GM18517 (cell line): ENCODE data around the gene KCTD16.

Experiments used
- ATAC-seq: cut with Tn5 transposase; IDR thresholded peaks from one replicate; pipeline ENCODE4 v1.9.1; 2021; ENCODE audit warnings: mild to moderate bottlenecking, moderate library complexity; ENCODE audit not compliant: unreplicated experiment

The KCTD16 gene

DNA sequence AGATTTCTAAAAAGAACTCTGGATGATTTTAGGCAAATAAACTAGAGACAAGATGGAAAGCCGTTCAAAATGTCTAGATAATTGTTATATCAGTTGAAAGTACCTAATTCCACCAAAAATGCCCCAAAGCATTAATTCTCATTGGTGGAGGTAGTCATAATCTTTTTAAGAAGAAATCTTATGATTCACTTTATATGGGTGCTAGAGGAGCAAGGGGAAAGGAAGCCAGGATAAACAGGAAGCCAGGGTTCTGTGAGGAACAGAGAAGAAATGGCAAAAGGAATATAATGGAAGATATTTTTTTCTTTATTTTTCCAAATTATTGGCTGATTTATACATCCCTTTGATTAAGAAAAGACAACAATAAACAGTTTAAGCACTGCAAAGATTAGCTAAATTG, 8.0 kb upstream of the KCTD16 start:
- no peak for ATAC-seq

DNA sequence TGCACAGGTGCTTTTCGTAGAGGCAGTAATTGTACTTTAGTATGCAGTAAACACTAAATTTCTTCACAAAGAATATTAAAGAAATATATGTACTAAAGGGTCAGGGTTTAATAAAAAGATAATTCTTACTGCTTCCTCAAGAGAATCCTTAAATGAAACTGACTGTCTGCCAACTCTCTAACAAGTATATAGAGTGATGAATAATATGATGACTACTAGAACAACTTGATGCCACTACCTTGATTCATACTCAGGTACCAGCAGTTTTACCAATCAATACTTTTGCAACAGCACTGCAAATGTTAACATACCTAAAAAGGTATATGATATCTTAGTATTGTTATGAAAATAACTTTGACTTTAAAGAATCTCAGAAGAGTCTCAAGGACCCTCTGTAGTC, 4.0 kb upstream of the KCTD16 start:
- ATAC-seq = no peak

DNA sequence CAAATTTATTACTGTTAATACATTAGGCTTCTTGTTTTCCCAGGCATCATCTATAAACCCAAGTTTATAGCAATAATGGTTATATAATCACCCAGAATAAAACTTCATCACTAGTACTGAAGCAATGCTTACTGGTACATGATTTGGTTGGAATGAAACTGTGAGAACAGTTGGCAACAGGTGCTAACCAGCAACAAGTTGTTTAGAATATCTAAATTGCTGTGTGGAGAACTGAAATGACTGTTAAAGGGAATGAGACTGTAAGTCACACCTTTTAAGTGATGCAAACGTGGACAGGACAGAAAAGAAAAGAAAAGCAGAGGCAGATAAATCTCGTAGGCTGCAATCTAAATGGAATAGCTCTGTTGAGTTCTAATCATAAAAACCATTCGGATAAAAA, 2.7 kb upstream of the KCTD16 start:
- ATAC-seq = no peak

DNA sequence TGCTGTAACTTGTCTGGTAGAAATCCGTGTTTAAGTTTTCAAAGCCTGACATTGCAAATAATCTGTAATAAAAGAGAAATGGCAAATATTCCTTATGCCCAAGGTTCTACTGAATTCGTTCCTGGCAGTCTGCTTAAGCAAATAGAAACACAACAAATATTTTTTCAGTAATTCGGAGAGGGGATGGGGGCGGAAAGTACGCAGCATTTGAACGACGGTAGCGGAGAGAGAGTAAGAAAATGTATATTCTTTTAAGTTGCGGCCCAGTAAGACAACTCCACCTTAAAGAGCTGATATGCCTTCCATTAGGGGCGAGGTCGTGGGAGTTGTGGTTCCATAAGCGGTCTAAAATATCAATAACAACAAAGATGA, 783 bp upstream of the KCTD16 start:
- no peak for ATAC-seq

DNA sequence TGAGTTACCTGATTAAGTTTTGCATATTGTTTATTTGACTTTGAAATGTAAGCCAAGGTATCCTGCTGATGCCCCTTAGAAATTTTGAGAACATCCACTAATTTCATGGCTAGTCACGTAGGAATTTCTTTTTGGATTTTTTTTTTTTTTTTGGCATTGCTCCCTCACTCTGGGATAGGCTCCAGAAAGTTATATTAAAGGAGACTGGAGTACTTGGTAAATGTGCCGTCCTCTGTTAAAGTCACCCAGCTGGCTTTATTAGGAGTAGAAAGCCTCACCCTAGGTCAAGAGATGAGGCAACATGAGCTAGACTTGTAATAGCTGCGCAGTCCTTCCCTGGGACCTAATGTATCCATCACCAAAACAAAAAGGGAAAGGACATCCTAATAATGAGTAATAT, 3.1 kb downstream of the KCTD16 start:
- no peak for ATAC-seq

DNA sequence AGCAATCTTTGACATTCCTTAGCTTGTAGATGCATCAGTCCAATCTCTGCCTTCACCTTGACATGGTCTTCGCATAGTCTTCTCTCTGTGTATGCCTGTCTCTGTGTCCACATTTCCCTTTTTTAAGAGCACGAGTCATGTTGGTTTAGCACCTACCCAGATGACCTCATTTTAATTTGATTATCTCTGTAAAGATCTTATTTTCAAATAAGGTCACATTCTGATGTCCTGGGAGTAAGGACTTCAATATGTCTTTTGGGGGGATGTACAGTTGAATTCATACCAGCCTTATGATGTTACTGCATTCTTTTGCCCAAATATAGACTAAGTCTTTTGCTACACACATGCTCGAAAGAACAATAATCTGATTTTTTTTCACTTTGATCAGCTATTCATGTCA, 6.9 kb downstream of the KCTD16 start:
- no peak for ATAC-seq

DNA sequence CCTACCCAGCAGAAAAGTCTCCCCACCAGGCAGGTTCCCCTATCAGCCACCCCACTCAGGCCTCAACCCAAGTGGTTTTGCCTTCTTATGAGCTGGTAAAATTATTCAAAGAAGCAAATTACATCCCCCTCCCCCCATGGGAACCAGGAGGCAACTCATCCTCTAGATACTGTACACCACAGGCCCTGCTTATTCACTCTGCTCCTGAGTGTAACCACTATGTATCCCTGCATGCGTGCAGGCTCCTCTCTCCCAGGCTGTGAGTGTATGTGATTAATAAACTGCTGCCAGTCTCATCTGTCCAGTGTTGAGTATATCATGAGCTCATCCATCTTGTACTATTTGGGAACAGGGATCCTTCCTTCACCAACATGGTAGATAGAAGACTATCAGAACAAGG, 8.6 kb downstream of the KCTD16 start:
- ATAC-seq = no peak

DNA sequence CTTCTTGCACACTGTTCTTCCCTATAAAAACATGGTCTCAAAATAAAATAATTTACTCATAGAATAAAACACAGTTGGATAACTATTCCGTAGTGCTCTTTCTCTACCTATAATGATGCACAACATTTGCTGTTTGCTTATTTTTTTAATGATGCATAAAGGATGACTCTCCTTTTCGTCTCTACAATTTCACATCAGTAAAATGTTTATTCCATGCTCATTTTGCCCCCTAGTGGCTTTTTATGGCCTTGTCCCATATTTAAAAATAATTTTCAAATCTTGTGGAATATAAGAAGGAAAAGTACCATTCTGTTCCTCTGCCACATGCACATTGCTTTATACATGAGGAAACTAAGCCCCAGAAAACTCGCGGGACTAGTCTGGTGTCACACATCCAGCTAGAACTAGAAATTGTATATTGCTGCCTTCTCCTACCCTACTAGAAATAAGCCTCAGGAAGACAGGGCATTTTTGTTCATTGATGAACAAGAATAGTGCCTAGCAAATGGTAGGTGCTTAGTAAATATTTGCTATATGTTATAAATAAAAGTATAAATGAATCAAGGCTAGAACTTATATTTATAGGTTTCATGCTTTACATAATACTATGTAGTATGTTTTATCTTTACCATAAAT, 12.7 kb downstream of the KCTD16 start:
- no peak for ATAC-seq

DNA sequence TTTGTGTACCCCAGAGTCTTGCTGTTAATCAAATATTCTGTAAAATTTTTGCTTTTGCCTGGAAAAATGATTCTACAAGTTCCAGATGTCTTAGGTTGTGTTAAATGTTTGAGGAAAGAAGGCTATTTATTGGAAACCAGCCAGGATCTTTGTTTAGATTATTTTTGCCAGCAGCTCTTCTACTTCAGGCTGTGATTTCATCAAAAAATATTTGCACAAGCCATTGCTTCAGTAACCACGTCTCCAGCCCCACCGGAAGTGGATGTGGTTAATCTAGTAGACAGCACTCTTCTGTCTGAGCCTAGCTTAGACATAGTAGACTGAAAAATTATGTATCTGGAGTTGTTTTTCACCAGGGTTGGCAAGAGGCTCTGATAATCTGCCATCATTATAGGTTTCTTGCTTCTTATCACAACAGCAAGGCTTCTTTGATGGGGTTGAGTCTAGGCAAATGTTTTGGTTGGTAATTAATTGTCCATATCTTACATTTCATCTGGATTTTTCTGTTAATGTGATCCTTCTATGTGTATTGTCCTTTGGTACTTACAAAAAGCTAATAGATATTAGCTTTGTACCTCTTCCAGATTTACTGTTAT, 17.1 kb downstream of the KCTD16 start:
- peak; percentile 66 for ATAC-seq

DNA sequence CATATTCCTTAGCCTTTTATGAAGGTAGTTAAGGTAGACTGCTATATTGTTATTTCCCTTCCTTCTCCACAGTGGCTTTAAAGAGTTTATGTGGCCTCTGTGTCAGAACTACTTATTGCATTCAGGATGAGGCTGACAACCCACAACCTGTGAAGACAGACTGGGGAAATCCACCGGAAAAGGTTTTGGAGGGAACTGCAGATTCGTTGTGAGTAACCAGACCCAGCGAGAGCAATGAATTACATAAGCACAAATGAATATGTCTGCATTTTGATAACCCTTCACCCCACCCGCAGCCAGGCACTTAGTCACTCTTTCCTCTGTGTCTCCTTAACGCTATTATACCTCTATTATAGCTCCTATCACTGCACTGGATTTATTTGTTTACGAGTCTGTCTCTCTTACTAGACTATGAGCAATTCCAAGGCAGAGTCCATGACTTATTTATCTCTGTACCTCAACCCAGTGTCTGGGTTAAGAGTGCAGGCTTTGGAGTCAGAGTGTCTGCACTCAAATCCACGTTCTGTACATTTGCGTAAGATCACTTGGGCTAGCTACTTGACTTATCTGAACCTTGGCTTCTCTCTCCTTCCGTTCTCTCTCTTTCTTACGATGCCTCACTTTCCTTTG, 19.2 kb downstream of the KCTD16 start:
- ATAC-seq = peak; percentile 43

DNA sequence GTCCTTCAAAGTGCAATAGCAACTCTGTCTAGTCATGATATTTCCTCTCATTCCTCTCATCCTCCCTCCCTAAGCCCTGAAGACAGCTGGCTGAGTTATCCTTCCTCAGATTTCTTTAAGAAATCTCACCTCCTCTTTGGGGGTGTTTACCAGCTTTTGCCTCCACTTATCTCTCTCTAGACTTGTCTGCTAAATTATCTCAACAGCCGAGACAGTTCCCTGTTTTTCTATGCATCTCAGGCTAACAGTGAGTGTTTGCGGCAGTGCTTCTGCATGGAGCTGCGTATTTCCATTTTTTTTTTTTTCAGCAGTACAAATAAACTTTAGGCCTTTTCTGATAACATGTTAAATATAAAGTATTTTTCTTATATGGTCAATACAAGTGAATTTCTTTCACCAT, 20.9 kb downstream of the KCTD16 start:
- ATAC-seq = no peak

DNA sequence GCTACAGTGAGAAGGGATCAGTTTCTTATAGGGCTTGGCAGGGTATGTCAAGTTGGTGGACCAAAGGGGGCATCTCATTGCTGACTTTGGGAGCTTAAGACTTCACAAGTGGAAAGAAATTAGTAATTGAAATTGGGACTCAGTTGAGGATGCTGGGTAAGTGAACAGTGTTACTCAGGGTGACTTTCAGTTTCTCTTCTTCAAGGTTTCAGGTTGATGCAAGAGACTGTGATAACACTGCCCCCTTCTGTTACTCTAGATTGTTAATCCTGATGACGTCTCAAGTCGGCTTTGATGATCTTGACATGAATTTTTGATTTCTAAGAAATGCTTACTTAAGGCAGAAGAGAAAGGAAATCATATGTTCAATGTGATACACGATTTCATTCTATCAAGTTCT, 21.3 kb downstream of the KCTD16 start:
- peak; percentile 88 for ATAC-seq

DNA sequence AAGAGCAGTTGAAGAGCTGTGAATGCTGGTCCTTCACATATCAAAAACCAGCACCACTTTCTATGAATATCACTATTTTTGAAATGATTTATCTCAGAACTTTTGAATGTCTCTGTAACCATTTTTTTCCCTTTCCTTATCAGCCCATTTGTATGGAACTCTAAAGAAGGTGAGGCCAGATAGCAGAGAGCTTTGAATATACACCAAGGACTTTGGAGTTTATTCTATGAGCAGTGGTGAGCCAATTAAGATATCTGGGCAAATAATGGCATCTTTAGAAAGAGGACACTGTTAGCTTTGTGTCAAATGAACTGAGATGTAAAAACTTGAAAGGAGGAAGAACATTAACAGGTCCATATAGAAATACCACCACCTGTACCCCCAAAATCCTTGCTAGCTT, 22.0 kb downstream of the KCTD16 start:
- ATAC-seq = no peak

DNA sequence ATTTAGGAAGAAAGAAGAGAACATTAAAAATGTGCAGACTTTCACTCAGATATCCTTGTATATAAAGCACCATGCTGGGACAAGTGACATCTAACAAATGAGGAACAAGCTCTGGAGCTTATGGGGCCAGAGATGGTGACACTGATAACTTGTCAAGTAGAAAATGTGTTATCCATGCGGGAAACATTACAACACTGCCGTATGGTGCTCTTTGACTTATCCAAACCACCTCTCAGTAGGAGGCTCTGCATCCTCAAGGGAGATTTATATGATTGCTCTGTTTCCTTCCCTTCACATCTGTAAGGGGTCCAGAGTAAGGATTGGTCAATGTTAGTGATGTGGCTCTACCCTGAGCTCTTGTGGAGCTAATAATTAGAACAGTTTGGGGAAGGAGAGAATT, 23.5 kb downstream of the KCTD16 start:
- no peak for ATAC-seq

DNA sequence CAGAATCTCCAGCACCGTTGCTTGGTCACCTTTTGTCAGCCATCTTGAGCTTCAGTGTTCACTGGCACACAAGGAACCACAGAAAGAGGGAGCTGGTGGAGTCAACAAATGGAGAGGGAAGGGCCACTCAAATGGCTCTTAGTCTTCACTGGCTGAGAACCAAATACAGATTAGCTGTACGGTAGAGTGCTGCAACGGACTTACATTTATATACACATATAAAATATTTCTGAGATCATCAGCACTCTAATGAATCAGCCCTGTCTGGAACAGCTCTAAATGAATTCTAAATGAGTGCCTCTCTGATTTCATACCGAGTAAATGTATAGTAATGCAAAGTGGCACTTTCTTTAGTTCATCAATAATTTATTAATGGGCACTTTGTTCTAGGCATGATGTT, 24.8 kb downstream of the KCTD16 start:
- ATAC-seq = no peak

DNA sequence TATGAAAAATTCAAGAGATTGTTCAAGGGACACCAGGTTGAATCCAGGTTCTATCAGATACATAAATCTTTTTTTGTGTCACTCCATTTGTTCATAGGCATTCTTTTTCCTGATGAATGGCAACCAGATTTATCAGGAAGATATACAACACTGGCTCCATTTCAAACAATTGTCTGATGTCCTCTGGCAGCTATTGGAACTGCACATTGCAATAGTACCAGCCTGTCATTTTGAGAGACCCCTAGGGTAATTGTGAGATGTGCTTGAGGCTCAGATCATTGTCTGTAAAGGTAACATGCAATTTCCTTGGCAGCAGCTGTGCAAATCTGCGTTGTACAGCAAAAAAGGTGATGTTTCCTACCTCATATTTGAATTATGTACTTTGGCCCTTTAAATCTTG, 25.9 kb downstream of the KCTD16 start:
- ATAC-seq = no peak

DNA sequence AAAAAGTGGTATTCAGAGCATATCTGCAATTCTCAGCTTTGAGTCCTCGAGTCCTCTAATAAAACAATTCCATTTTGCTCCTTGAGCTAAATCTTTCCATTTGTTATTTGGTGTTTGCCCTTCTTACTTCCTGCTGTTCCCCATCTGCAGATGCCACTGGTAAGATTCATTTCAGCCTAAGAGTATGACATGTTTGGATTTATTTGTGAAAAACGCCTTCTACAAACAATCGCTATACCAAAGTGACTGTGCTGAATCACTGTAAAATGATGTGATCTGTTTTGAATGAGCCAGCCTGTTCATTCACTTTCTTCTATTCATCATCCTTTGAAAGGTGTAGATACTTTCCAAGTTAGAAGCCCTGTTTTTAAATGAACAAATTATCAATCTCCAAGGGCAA, 27.7 kb downstream of the KCTD16 start:
- ATAC-seq = no peak

DNA sequence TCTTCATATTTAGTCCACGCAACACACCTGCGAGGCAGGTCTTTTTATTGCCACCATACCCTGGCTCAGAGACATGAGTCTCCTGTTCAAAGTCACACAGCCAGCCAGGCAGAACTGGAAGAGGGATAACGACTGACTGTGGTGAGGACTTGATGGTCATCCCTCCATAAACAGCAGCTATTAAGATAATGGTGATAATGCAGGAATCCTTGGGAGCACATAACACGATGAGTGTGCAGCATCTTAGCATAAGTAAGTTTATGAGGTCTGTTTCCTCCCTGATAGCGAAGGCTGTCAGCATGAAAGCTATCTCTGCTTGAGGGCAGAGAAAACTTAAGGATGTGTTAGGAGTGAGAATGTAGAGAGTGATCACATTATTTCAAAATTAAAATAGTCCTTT, 30.9 kb downstream of the KCTD16 start:
- no peak for ATAC-seq

DNA sequence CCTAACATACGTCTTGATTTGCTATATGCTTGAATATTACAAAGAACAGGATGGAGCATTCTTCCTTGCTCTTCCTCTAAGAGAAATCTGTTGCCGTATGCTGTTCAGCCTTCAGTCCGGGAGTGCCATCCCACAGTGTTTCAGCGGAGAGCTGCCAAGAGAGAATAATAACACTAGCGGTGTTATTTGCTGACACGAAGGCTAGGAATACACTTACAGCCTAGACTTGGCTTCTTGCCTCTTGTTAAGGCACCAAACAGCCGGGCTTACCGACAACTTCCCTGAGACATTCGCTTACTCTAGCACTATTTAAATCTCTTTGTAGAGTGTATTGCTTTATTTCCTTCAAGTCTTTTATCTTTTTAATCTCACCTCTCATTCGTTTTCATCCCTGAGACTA, 31.4 kb downstream of the KCTD16 start:
- ATAC-seq = no peak

DNA sequence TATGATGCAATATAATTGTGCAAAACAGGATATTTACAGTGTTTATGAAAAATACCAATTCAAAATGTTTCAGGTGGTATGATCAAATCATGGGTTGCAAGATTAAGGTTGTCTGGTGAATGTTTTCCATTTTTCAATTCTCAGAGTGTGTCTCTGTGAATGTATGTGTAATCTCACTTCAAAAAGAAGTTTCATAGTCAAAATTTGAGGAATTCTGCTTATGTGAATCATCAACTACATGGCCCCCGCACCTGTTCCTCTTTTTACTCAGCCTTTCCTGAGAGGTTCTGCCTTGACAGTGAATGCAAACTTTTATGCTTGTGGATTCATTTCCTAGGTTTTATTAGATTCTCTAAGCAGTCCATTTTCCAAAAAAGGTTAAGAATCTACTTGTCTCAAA, 32.1 kb downstream of the KCTD16 start:
- ATAC-seq = no peak

DNA sequence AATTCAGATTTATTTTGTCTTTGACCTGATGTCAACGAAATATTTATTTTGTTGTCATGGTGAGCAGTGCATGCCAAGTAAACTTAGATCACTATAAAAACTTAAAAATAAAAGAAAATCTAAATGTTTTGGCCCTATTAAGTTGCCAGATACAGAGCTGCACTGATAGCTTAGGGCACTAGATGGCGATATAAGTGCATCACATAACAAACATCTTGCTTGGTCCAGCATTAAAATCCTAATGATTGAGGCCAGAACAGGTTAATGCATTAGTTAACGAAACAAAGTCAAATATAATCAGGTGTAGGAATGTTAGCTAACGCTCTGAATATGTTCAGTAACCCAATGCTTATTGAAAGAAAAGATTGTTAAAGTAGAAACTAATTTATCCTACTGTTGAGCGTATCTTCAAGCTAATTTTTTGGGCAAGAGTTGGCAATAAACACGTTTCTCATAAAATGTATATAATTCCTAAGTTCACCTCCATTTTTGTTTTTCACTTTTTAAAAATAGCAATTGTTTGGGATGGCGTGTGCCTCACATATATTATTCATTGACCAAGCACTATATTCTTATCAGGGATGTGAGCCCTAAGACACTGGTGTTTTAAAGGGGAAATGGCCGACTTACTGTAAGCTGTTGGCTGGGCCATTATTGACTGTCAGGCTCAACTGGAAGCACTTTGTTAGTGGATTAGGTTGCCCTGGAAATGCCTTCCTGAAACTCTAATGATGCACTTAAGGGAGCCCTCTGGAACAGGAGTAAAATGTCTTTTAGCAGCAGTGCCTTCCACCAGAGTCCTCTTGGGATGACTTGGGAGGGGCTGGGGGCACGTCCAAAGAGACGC, 33.3 kb downstream of the KCTD16 start:
- peak; percentile 79 for ATAC-seq

DNA sequence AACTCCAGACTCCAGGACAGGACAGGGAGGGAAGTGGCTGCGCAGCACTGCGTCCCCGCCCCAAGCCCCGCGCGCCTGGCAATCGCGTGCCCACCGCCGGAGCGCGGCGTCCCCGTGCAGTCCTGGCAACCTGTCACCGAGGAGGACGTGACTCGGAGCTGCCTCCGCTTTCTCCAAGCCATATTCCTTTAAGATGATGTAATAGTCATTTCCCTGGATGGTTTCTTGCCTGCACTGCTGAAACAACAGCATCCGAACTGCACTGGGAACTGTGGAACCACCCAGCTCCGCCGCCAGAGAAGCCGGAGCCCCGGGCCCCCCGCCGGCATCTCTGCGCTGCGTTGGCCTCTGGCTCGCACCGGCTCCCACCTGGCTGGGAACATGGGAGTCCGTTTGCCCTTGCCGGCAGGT, 34.5 kb downstream of the KCTD16 start:
- no peak for ATAC-seq
